A549 (cell line): Measurements from ENCODE around the gene LRRC40. TPM values are rescaled to one million over a fixed set of nuclear protein-coding genes. Genes with fewer than 3 reads are reported as not detected.

Source experiments
- ATAC-seq, 2 experiments: fragments of 200-7000 bp in 1 of 2; fragments of >200 bp in 1 of 2; cut with Nextera tagmentation in 1 of 2; cut with Tn5 transposase in 1 of 2; 3 replicates each; pipeline versions ENCODE4 v1.8.0 to v1.9.1; 2018 to 2020; ENCODE audit warnings: mild to moderate bottlenecking in 1 of 2, moderate library complexity in 1 of 2
- CTCF ChIA-PET: fragments of 300-600 bp; sonication (Branson Sonifier 250); formaldehyde crosslinking; extraction: SDS; loops from one replicate; lab custom pipeline; 2021; ENCODE audit warnings: antibody characterized with exemption, inconsistent platforms; lab: Yijun Ruan, JAX
- POLR2A ChIA-PET: fragments of 350-600 bp; formaldehyde crosslinking; extraction: SDS; loops from one replicate; lab custom pipeline; 2021; ENCODE audit warnings: antibody characterized with exemption, inconsistent platforms; lab: Yijun Ruan, JAX
- DNase-seq, 2 experiments: peaks; one replicate each; pipeline versions ENCODE4 v3.0.0 to v3.0.0-alpha.2; 2011 to 2016; ENCODE audit warnings: low read depth in 1 of 2, low spot score in 1 of 2
- FAIRE-seq: peaks from 2 replicates; lab custom pipeline; 2011; peaks lifted over from hg19 to GRCh38; lab: Jason Lieb, UNC
- H3K27ac ChIP-seq, 2 experiments: fragments of >200 bp; sonication (Bioruptor Twin); formaldehyde crosslinking; 3 replicates each; pipeline ENCODE4 v1.5.1; 2016 to 2017
- H3K4me1 ChIP-seq: fragments of >200 bp; sonication (Bioruptor Twin); formaldehyde crosslinking; 3 replicates; pipeline ENCODE4 v1.6.1; 2016
- H3K4me2 ChIP-seq: fragments of >200 bp; sonication (Bioruptor Twin); formaldehyde crosslinking; 3 replicates; pipeline ENCODE4 v1.6.1; 2016
- H3K4me3 ChIP-seq: fragments of >200 bp; sonication (Bioruptor Twin); formaldehyde crosslinking; 3 replicates; pipeline ENCODE4 v1.5.1; 2016
- H3K9me3 ChIP-seq: fragments of >200 bp; sonication (Bioruptor Twin); formaldehyde crosslinking; 3 replicates; pipeline ENCODE4 v1.6.1; 2016
- CBX8 ChIP-seq: fragments of 200-600 bp; sonication (generic); IDR thresholded peaks from 2 replicates; pipeline ENCODE4 v1.6.1; 2016
- EHMT2 ChIP-seq: fragments of 200-600 bp; sonication (generic); IDR thresholded peaks from 2 replicates; pipeline ENCODE4 v1.6.1; 2016; ENCODE audit warnings: antibody characterized with exemption, low read depth, mild to moderate bottlenecking, moderate library complexity
- FOSL2 ChIP-seq, 2 experiments: fragments of 450-650 bp in 1 of 2; fragments of >200 bp in 1 of 2; sonication (Bioruptor Twin) in 1 of 2; formaldehyde crosslinking; IDR thresholded peaks; 2 replicates each; pipeline versions ENCODE4 v1.5.0 to v1.6.1; 2016 to 2020; ENCODE audit warnings: mild to moderate bottlenecking in 1 of 2, moderate library complexity in 1 of 2
- FOXS1 ChIP-seq: fragments of 250-450 bp; sonication (Bioruptor Pico); IDR thresholded peaks from 2 replicates; pipeline ENCODE4 v1.5.0; 2020; ENCODE audit warnings: mild to moderate bottlenecking, moderate library complexity
- GATA3 ChIP-seq: IDR thresholded peaks from 2 replicates; pipeline ENCODE4 v1.6.1; 2012; ENCODE audit warnings: borderline replicate concordance
- HOXA7 ChIP-seq: fragments of 250-450 bp; sonication (Bioruptor Pico); IDR thresholded peaks from 2 replicates; pipeline ENCODE4 v1.5.0; 2020; ENCODE audit warnings: mild to moderate bottlenecking, moderate library complexity
- HOXB13 ChIP-seq: fragments of 250-450 bp; sonication (Bioruptor Pico); IDR thresholded peaks from 2 replicates; pipeline ENCODE4 v1.5.0; 2020; ENCODE audit warnings: low read depth, mild to moderate bottlenecking, moderate library complexity
- KDM5A ChIP-seq: fragments of 200-600 bp; sonication (generic); IDR thresholded peaks from 2 replicates; pipeline ENCODE4 v1.6.1; 2016; ENCODE audit warnings: antibody characterized with exemption, mild to moderate bottlenecking
- MAFK ChIP-seq: fragments of 450-650 bp; IDR thresholded peaks from 2 replicates; pipeline ENCODE4 v1.6.1; 2014; ENCODE audit not compliant: partially characterized antibody
- MYC ChIP-seq: IDR thresholded peaks from 2 replicates; pipeline ENCODE4 v1.6.1; 2012; ENCODE audit warnings: mild to moderate bottlenecking, inconsistent platforms, low read length, improper control_type of control experiment, borderline replicate concordance
- NPAS2 ChIP-seq: fragments of 250-450 bp; sonication (Bioruptor Pico); IDR thresholded peaks from 2 replicates; pipeline ENCODE4 v1.8.0; 2022; ENCODE audit warnings: mild to moderate bottlenecking, moderate library complexity, borderline replicate concordance
- NR3C1 ChIP-seq: fragments of >200 bp; sonication (Bioruptor Twin); formaldehyde crosslinking; IDR thresholded peaks from 3 replicates; pipeline ENCODE4 v1.6.1; 2017
- PHF8 ChIP-seq: fragments of 200-600 bp; sonication (generic); IDR thresholded peaks from 2 replicates; pipeline ENCODE4 v1.6.1; 2016; ENCODE audit warnings: low read depth, mild to moderate bottlenecking, antibody characterized with exemption, moderate library complexity, borderline replicate concordance
- RCOR1 ChIP-seq: fragments of 150-350 bp; IDR thresholded peaks from 2 replicates; pipeline ENCODE4 v1.6.1; 2014; ENCODE audit warnings: antibody characterized with exemption, low read length, low read depth
- SREBF2 ChIP-seq: fragments of 450-650 bp; IDR thresholded peaks from 2 replicates; pipeline ENCODE4 v1.6.1; 2014; ENCODE audit warnings: mild to moderate bottlenecking, moderate library complexity
- TP53 ChIP-seq: fragments of 250-450 bp; sonication (Bioruptor Pico); IDR thresholded peaks from 2 replicates; pipeline ENCODE4 v1.5.0; 2021; ENCODE audit warnings: mild to moderate bottlenecking, moderate library complexity
- ZC3H11A ChIP-seq: fragments of 450-650 bp; IDR thresholded peaks from 2 replicates; pipeline ENCODE4 v1.6.1; 2014; ENCODE audit warnings: antibody characterized with exemption, mild to moderate bottlenecking
- ZFP36 ChIP-seq: fragments of 450-650 bp; IDR thresholded peaks from 2 replicates; pipeline ENCODE4 v1.6.1; 2014; ENCODE audit warnings: borderline replicate concordance; ENCODE audit not compliant: partially characterized antibody
- ZNF302 ChIP-seq: fragments of 250-450 bp; sonication (Bioruptor Pico); IDR thresholded peaks from 2 replicates; pipeline ENCODE4 v1.9.0; 2021; ENCODE audit warnings: inconsistent platforms, mild to moderate bottlenecking, moderate library complexity
- ZSCAN20 ChIP-seq: fragments of 250-450 bp; sonication (Bioruptor Pico); IDR thresholded peaks from 2 replicates; pipeline ENCODE4 v1.8.0; 2022; ENCODE audit warnings: mild to moderate bottlenecking, moderate library complexity
- WGBS: methylation state at CpG from one replicate; pipeline ENCODE4 v1.1.6; 2017; ENCODE audit errors: missing lambda C conversion rate; 5-methylcytosine and 5-hydroxymethylcytosine counted together
- polyA plus RNA-seq, 4 experiments: library from polyadenylated mRNA; depleted of rRNA in 3 of 4; stranded (reverse); fragments of >200 nt; fragmentation: RNase III in 1 of 4; extraction: RNeasy Plus Mini Kit Qiagen cat#74134 plus additional on column Dnase treatment in 1 of 4; gene quantifications; 2 replicates in 3 of 4; 3 replicates in 1 of 4; pipeline ENCODE4 v1.2.3, GENCODE V29; 2011 to 2017
- TF ChIP-seq, protein P1 (sequence below): fragments of 250-450 bp; sonication (Bioruptor Pico); IDR thresholded peaks from 2 replicates; pipeline ENCODE4 v1.5.0; 2021; ENCODE audit warnings: mild to moderate bottlenecking, moderate library complexity, borderline replicate concordance
- TF ChIP-seq, protein P2 (sequence below): fragments of 250-450 bp; sonication (Bioruptor Pico); IDR thresholded peaks from 2 replicates; pipeline ENCODE4 v1.5.0; 2020; ENCODE audit warnings: low read depth, mild to moderate bottlenecking, moderate library complexity
- TF ChIP-seq, protein P3 (sequence below): fragments of >200 bp; sonication (Bioruptor Twin); formaldehyde crosslinking; IDR thresholded peaks from 3 replicates; pipeline ENCODE4 v1.6.1; 2016
- TF ChIP-seq, protein P4 (sequence below): IDR thresholded peaks from 2 replicates; pipeline ENCODE4 v1.6.1; 2012
- TF ChIP-seq, protein P5 (sequence below): IDR thresholded peaks from 2 replicates; pipeline ENCODE4 v1.6.1; 2012
- TF ChIP-seq, protein P6 (sequence below): IDR thresholded peaks from 2 replicates; pipeline ENCODE4 v1.6.1; 2012; ENCODE audit warnings: low read depth, borderline replicate concordance
- TF ChIP-seq, protein P7 (sequence below): fragments of 450-650 bp; IDR thresholded peaks from 2 replicates; pipeline ENCODE4 v1.6.1; 2014; ENCODE audit warnings: antibody characterized with exemption

LRRC40 gene
- polyA plus RNA-seq, 2 of the 4 experiments (the other 2 are of a cell fraction): 10.6 to 25.3 TPM

DNA sequence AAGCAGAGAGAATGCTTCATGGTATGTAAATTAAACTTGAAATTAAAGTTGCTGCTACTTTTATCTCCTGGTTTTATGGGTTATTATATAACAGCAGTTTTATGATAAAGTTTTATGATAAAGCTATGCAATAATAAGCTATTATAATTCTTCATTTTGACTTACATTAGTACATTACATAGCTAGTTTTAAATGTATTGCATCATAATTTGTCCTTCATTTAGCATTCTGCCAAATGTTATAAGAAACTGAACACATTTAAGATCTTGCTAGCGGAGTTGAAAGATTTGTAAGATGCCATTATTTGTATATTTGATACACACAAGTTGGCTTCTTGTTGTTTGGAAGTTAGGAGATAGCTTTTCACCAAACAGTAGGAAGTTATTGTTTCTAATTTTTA lies 101.6 kb downstream of the LRRC40 start:
- CTCF ChIA-PET: no interaction called here

DNA sequence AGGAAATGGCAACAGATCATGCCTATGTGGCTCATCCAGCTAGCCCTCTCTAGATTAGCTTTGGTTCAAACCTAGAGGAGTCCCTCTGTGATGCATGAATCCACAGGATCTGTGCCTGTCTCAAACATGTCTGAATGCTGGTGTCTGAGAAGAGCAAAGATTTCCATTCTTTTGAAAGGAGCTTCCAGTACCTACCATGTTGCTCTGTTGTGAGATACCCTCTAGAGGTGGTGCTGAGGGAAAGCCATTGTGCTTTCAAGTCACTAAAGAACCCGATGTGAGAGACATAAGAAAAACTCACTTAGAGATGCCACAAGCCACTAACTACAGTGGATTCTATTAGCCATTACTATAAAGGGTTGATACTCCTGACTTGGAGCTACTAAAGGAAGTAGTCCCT lies 103.6 kb downstream of the LRRC40 start:
- CTCF ChIA-PET: interaction anchor here (0.6 kb wide), 1 partner anchor 1435 kb away, joined by 3 read pairs; no protein-coding TSS in a partner anchor
- no peak overlapping the region for H3K4me3 ChIP-seq
- no peak for FAIRE-seq
- no peak for TF ChIP-seq MYC
- TF ChIP-seq ZC3H11A: no peak
- TF ChIP-seq, protein P1, sequence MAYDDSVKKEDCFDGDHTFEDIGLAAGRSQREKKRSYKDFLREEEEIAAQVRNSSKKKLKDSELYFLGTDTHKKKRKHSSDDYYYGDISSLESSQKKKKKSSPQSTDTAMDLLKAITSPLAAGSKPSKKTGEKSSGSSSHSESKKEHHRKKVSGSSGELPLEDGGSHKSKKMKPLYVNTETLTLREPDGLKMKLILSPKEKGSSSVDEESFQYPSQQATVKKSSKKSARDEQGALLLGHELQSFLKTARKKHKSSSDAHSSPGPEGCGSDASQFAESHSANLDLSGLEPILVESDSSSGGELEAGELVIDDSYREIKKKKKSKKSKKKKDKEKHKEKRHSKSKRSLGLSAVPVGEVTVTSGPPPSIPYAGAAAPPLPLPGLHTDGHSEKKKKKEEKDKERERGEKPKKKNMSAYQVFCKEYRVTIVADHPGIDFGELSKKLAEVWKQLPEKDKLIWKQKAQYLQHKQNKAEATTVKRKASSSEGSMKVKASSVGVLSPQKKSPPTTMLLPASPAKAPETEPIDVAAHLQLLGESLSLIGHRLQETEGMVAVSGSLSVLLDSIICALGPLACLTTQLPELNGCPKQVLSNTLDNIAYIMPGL (CRISPR knock-in tag): no peak
- TF ChIP-seq, protein P2, sequence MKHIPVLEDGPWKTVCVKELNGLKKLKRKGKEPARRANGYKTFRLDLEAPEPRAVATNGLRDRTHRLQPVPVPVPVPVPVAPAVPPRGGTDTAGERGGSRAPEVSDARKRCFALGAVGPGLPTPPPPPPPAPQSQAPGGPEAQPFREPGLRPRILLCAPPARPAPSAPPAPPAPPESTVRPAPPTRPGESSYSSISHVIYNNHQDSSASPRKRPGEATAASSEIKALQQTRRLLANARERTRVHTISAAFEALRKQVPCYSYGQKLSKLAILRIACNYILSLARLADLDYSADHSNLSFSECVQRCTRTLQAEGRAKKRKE (CRISPR knock-in tag): no peak
- no peak for TF ChIP-seq NPAS2 (CRISPR knock-in tag)
- TF ChIP-seq HOXA7 (CRISPR knock-in tag): no peak
- TF ChIP-seq KDM5A: no peak
- TF ChIP-seq EHMT2: no peak
- TF ChIP-seq, protein P3, sequence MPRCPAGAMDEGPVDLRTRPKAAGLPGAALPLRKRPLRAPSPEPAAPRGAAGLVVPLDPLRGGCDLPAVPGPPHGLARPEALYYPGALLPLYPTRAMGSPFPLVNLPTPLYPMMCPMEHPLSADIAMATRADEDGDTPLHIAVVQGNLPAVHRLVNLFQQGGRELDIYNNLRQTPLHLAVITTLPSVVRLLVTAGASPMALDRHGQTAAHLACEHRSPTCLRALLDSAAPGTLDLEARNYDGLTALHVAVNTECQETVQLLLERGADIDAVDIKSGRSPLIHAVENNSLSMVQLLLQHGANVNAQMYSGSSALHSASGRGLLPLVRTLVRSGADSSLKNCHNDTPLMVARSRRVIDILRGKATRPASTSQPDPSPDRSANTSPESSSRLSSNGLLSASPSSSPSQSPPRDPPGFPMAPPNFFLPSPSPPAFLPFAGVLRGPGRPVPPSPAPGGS: no peak
- no peak for TF ChIP-seq NR3C1
- TF ChIP-seq TP53: no peak
- TF ChIP-seq RCOR1: no peak
- no peak for TF ChIP-seq GATA3
- no peak for TF ChIP-seq ZSCAN20 (CRISPR knock-in tag)
- no peak for TF ChIP-seq ZFP36

More for the DNA sequence above, 101.6 kb downstream of the LRRC40 start:
- H3K27ac ChIP-seq: no peak overlapping the region
- DNase-seq (no peak), FAIRE-seq (no peak), ATAC-seq (no peak)
- no peak overlapping the region for H3K4me3 ChIP-seq
- H3K4me2 ChIP-seq: no peak overlapping the region
- TF ChIP-seq MAFK (no peak), ZSCAN20 (CRISPR knock-in tag) (no peak), PHF8 (no peak), CBX8 (no peak), FOXS1 (CRISPR knock-in tag) (no peak), HOXB13 (CRISPR knock-in tag) (no peak), RCOR1 (no peak), SREBF2 (no peak), ZNF302 (no peak), FOSL2 (IDR thresholded peaks at IDR 0.05) (no peak), FOSL2 (CRISPR knock-in tag; IDR thresholded peaks at IDR 0.05) (no peak)
- TF ChIP-seq, protein P4, sequence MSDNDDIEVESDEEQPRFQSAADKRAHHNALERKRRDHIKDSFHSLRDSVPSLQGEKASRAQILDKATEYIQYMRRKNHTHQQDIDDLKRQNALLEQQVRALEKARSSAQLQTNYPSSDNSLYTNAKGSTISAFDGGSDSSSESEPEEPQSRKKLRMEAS: no peak
- TF ChIP-seq, protein P5, sequence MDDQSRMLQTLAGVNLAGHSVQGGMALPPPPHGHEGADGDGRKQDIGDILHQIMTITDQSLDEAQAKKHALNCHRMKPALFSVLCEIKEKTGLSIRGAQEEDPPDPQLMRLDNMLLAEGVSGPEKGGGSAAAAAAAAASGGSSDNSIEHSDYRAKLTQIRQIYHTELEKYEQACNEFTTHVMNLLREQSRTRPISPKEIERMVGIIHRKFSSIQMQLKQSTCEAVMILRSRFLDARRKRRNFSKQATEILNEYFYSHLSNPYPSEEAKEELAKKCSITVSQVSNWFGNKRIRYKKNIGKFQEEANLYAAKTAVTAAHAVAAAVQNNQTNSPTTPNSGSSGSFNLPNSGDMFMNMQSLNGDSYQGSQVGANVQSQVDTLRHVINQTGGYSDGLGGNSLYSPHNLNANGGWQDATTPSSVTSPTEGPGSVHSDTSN: no peak
- TF ChIP-seq, protein P6, sequence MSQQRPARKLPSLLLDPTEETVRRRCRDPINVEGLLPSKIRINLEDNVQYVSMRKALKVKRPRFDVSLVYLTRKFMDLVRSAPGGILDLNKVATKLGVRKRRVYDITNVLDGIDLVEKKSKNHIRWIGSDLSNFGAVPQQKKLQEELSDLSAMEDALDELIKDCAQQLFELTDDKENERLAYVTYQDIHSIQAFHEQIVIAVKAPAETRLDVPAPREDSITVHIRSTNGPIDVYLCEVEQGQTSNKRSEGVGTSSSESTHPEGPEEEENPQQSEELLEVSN: no peak
- TF ChIP-seq, protein P2 (CRISPR knock-in tag): no peak
- TF ChIP-seq, protein P3: no peak
- TF ChIP-seq, protein P7, sequence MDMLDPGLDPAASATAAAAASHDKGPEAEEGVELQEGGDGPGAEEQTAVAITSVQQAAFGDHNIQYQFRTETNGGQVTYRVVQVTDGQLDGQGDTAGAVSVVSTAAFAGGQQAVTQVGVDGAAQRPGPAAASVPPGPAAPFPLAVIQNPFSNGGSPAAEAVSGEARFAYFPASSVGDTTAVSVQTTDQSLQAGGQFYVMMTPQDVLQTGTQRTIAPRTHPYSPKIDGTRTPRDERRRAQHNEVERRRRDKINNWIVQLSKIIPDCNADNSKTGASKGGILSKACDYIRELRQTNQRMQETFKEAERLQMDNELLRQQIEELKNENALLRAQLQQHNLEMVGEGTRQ: no peak
- WGBS: 34% methylated on average over 1 of the region's 1 CpG
- H3K4me1 ChIP-seq: no peaks in the 10 kb centered on the region
- POLR2A ChIA-PET: no interaction called here
- H3K9me3 ChIP-seq: no peaks in the 10 kb centered on the region

More for the DNA sequence above, 103.6 kb downstream of the LRRC40 start:
- H3K9me3 ChIP-seq: no peaks in the 10 kb centered on the region
- WGBS: 0% methylated on average over 1 of the region's 1 CpG
- no peak overlapping the region for H3K27ac ChIP-seq
- H3K4me1 ChIP-seq: no peaks in the 10 kb centered on the region
- no peak overlapping the region for H3K4me2 ChIP-seq
- DNase-seq (no peak), ATAC-seq (no peak)
- POLR2A ChIA-PET: no interaction called here
